NCI-H1105 (cell line): Measurements from ENCODE around the gene RBBP4.
A peak's percentile ranks its signal among the peaks of the same experiment; 100 is the strongest.
"Not testable (repeated sequence)": the region's sequence is repeated elsewhere in the genome, so short reads cannot be mapped to it uniquely, and the experiment has no call there.

Experiments
- DNase-seq: peaks from one replicate; lab custom pipeline; 2025; lab: John Stamatoyannopoulos, UW

The RBBP4 gene

GRCh38 chr1:32639489-32640075 lies 11.4 kb upstream of the RBBP4 start:
- no peak for DNase-seq

GRCh38 chr1:32642292-32642827 lies 8.6 kb upstream of the RBBP4 start:
- DNase-seq: not testable (repeated sequence)

- no peak for DNase-seq
These were observed 6.6 kb upstream of the RBBP4 start for GRCh38 chr1:32644426-32644825.

DNA sequence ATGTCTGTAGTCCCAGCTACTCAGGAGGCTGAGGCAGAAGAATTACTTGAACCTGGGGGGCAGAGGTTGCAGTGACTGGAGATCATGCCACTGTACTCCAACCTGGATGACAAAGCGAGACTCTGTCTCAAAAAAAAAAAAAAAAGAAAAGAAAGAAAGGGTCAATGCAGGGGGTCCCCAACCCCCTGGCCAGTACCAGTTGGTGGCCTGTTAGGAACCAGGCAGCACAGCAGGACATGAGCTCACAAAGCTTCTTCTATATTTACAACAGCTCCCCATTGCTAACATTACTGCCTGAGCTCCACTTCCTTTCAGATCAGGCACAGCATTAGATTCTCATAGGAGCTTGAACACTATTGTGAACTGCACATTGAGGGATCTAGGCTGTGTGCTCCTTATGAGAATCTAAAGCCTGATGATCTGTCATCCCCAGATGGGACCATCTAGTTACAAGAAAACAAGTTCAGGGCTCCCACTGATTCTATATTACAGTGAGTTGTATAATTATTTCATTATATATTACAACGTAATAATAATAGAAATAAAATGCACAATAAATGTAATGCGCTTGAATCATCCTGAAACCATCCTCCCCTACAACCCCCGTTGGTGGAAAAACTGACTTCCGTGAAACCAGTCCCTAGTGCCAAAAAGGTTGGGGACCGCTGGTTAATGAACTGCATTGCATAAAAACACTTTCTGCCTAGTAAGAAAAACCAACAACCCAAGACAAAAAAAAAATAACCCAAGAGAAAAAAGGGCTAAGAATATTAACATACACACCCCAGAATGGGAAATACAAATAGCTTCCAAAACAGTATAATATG lies 3.5 kb upstream of the RBBP4 start:
- no peak for DNase-seq

- peak; percentile 94 for DNase-seq
These were observed 708 bp upstream of the RBBP4 start, which contains the start of gene ZBTB8OS for GRCh38 chr1:32650248-32650751. Gene ZBTB8OS (minus strand): TSS chr1:32650550. CDS start chr1:32650529, 21 bp downstream.

- peak; percentile 54 for DNase-seq
These were observed 559 bp downstream of the RBBP4 start for GRCh38 chr1:32651461-32652073.

- DNase-seq: no peak
These were observed 1.4 kb downstream of the RBBP4 start for GRCh38 chr1:32652244-32652962.

DNA sequence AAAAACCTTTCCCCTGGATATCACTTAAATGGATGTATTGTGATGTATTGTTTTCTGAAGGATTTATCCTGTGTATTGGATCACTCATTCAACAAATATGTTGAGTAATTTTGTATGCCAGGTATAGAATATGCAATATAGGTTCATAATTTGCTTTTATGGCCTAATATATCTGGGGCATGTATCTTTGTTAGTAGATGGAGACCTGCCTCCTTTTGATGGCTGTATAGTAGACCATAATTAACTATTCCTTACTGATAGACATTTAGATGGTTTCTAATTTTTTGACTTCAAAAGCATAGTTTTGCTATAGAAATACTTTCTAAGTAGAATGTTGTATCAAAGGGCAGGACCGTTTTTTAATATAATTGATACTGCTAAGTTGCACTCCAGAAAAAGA lies 8.6 kb downstream of the RBBP4 start:
- DNase-seq: no peak

- DNase-seq: no peak
These were observed 14.9 kb downstream of the RBBP4 start for GRCh38 chr1:32665915-32666314.

DNA sequence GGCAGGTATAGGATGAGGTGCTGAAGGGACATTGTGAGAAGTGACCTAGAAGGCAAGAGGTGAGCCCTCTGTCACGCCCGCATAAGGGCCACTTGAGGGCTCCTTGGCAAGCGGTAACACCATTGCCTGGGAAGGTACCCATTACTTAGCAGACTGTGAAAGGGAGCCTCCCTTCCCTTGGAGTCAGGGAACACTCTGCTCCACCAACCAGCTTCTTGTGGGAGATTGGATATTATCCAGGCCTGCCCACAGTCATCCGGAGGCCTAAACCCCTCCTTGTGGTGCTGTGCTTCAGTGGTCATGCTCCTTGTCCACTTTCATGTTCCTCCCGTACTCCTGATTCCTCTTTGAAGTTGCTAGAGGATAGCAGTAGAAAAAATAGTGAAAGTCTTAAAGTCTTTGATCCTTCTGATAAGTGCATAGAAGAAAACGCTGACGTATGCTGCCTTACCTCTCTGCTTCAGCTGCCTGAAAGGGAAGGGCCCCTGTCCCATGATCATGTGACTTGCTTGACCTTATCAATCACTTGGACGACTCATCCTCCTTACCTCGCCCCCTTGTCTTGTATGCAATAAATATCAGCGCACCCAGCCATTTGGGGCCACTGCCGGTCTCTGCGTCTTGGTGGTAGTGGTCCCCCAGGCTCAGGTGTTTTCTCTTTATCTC lies 16.0 kb downstream of the RBBP4 start:
- DNase-seq: no peak

GRCh38 chr1:32668716-32669115 lies 17.7 kb downstream of the RBBP4 start:
- not testable (repeated sequence) for DNase-seq

GRCh38 chr1:32676945-32677344 lies 25.9 kb downstream of the RBBP4 start:
- DNase-seq: no peak

DNA sequence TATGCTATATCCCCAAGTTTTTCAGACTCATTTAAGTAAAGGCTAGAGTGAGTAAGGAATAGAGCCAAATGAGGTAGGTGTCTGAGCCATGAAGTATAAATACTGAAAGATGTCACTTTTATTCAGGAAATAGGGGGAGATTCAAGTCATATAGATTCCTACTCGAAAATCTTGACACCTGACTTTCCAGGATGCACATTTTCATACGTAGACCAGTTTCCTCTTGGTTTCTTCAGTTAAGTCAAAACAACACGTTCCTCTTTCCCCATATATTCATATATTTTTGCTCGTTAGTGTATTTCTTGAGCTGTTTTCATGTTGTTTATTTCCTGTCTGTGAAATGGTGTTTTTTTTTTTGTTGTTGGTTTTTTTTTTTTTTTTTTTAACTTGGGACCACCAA lies 29.0 kb downstream of the RBBP4 start:
- DNase-seq: not testable (repeated sequence)

DNA sequence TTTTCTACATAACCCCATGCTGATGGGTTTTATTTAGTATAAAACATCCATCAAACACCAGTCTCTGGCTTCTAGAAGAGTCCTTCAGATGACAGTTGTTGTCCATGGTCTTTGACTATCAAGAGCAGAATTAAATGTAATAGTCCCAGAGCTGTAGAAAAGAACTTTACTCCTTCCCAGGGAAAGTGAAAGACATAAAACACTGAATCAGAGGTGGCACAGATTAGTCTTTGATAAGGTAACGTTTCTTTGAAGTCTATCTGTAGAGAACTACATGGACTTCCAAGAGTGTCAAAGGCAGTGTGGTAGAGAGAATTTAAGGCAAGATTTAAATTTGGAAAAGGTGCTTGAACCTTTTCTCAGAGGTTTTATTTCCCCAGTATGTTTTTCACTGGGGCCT lies 29.6 kb downstream of the RBBP4 start:
- no peak for DNase-seq

- no peak for DNase-seq
These were observed 30.5 kb downstream of the RBBP4 start for GRCh38 chr1:32681509-32681908.

- DNase-seq: no peak
These were observed 31.0 kb downstream of the RBBP4 start for GRCh38 chr1:32681999-32682398.

GRCh38 chr1:32683397-32683796 lies 32.4 kb downstream of the RBBP4 start:
- DNase-seq: no peak

- no peak for DNase-seq
These were observed 33.3 kb downstream of the RBBP4 start for GRCh38 chr1:32684167-32684811.

- DNase-seq: no peak
These were observed 34.5 kb downstream of the RBBP4 start for GRCh38 chr1:32685498-32685897.

DNA sequence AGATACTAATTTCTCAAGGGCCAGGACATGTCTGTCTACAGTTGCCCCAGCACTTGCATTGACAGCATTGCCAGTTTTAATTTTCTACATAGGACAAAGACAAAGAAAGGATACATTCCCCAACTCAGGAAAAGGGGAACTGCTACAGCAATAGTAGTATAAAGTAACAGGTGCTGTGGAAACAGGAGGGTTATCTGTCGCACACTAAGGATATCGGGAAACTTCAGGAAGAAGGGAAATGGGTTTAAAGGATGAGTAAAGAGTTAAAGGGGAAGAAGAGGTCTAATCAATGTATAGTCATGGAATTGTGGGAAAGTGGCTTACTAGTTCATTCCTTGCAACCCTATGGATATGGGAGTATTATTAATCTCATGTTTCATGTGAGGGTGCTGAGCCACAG lies 35.4 kb downstream of the RBBP4 start:
- DNase-seq: no peak
